H1 (cell line): ENCODE data around the gene TSPAN9. TPM values are rescaled to one million over a fixed set of nuclear protein-coding genes. Genes with fewer than 3 reads are reported as not detected.

Experiments used
- CTCF ChIA-PET: fragments of 300-600 bp; sonication (Branson Sonifier 250); formaldehyde crosslinking; loops from one replicate; lab custom pipeline; 2021; ENCODE audit not compliant: partially characterized antibody; lab: Charles Lee
- POLR2A ChIA-PET: fragments of 300-600 bp; sonication (Branson Sonifier 250); formaldehyde crosslinking; loops from one replicate; lab custom pipeline; 2021; ENCODE audit warnings: inconsistent platforms; ENCODE audit not compliant: partially characterized antibody; lab: Charles Lee
- DNase-seq, 2 experiments: peaks; one replicate each; pipeline versions ENCODE4 v3.0.0 to v3.0.0-alpha.2; 2010 to 2022; ENCODE audit warnings: low spot score in 2 of 2, low read depth in 1 of 2, mixed read lengths in 1 of 2
- FAIRE-seq: peaks from 2 replicates; lab custom pipeline; 2011; peaks lifted over from hg19 to GRCh38; lab: Jason Lieb, UNC
- H2AFZ ChIP-seq: 2 replicates; pipeline ENCODE4 v1.8.1; 2012; ENCODE audit warnings: low read length, inconsistent platforms
- H2AK5ac ChIP-seq: 2 replicates; pipeline ENCODE4 v1.6.1; 2013; ENCODE audit warnings: low read depth, low read length
- H2BK120ac ChIP-seq: replicated peaks from 2 replicates; pipeline ENCODE3; 2013; ENCODE audit warnings: low read depth, low read length, inconsistent platforms
- H2BK12ac ChIP-seq: 2 replicates; pipeline ENCODE4 v1.6.1; 2013; ENCODE audit warnings: low read depth, low read length
- H2BK15ac ChIP-seq: 2 replicates; pipeline ENCODE4 v1.6.1; 2013; ENCODE audit warnings: low read length
- H2BK20ac ChIP-seq: 2 replicates; pipeline ENCODE4 v1.6.1; 2013; ENCODE audit warnings: low read length
- H2BK5ac ChIP-seq: 2 replicates; pipeline ENCODE4 v1.6.1; 2013; ENCODE audit warnings: low read depth, low read length
- H3K14ac ChIP-seq: 2 replicates; pipeline ENCODE4 v1.6.1; 2013; ENCODE audit warnings: inconsistent platforms; ENCODE audit not compliant: insufficient read length
- H3K18ac ChIP-seq: 2 replicates; pipeline ENCODE4 v1.6.1; 2013; ENCODE audit warnings: low read length; ENCODE audit errors: extremely low read depth
- H3K23ac ChIP-seq: 2 replicates; pipeline ENCODE4 v1.6.1; 2013; ENCODE audit warnings: inconsistent platforms; ENCODE audit not compliant: insufficient read length
- H3K23me2 ChIP-seq: 2 replicates; pipeline ENCODE4 v1.6.1; 2013; ENCODE audit warnings: low read depth, low read length
- H3K27ac ChIP-seq: 2 replicates; pipeline ENCODE4 v1.6.1; 2011; ENCODE audit warnings: low read depth, low read length, inconsistent platforms
- H3K27me3 ChIP-seq, 4 experiments: replicated peaks in 1 of 4; 1 replicate in 1 of 4; 2 replicates in 3 of 4; pipeline versions ENCODE4 v1.6.1 to v1.8.1; 2011 to 2013; ENCODE audit warnings: low read length in 3 of 4, mild to moderate bottlenecking in 3 of 4, inconsistent platforms in 2 of 4, mixed read lengths in 2 of 4, moderate library complexity in 1 of 4; ENCODE audit not compliant: control insufficient read depth in 3 of 4, insufficient read depth in 3 of 4; ENCODE audit errors: extremely low read depth in 1 of 4
- H3K36me3 ChIP-seq, 4 experiments: 2 replicates each; pipeline versions ENCODE4 v1.6.1 to v1.8.1; 2011 to 2013; ENCODE audit warnings: mild to moderate bottlenecking in 4 of 4, low read length in 3 of 4, moderate library complexity in 2 of 4, control low read depth in 1 of 4, inconsistent platforms in 1 of 4; ENCODE audit not compliant: insufficient read depth in 4 of 4, control insufficient read depth in 2 of 4
- H3K4ac ChIP-seq: replicated peaks from 2 replicates; pipeline ENCODE3; 2013; ENCODE audit warnings: low read length, low read depth, mixed read lengths, inconsistent platforms; ENCODE audit not compliant: insufficient read length
- H3K4me1 ChIP-seq, 4 experiments: replicated peaks in 1 of 4; 1 replicate in 1 of 4; 2 replicates in 3 of 4; pipeline versions ENCODE4 v1.6.1 to v1.8.1; 2011 to 2013; ENCODE audit warnings: low read length in 3 of 4, inconsistent platforms in 2 of 4, mixed read lengths in 1 of 4; ENCODE audit not compliant: insufficient read depth in 4 of 4, control insufficient read depth in 3 of 4
- H3K4me2 ChIP-seq, 2 experiments: 2 replicates each; pipeline versions ENCODE4 v1.6.1 to v1.8.1; 2011 to 2013; ENCODE audit warnings: low read depth in 2 of 2, low read length in 2 of 2, control low read depth in 1 of 2, inconsistent platforms in 1 of 2, mild to moderate bottlenecking in 1 of 2; ENCODE audit not compliant: insufficient read depth in 1 of 2
- H3K4me3 ChIP-seq, 4 experiments: fragments of 200-600, 300-600 bp in 1 of 4; sonication (generic), shearing (Covaris generic), sonication (Bioruptor Twin) in 1 of 4; 2 replicates each; pipeline versions ENCODE4 v1.5.1 to v1.8.1; 2011 to 2016; ENCODE audit warnings: low read length in 4 of 4, low read depth in 3 of 4, control low read depth in 2 of 4, inconsistent platforms in 2 of 4, mild to moderate bottlenecking in 2 of 4, mixed read lengths in 1 of 4, moderate library complexity in 1 of 4; ENCODE audit not compliant: insufficient read depth in 2 of 4; ENCODE audit errors: extremely low read depth in 1 of 4
- H3K56ac ChIP-seq: replicated peaks from 2 replicates; pipeline ENCODE3; 2013; ENCODE audit warnings: low read depth, mild to moderate bottlenecking, mixed read lengths, low read length, inconsistent platforms; ENCODE audit not compliant: insufficient read length
- H3K79me1 ChIP-seq: 2 replicates; pipeline ENCODE4 v1.6.1; 2013; ENCODE audit warnings: low read depth, low read length, control low read depth
- H3K79me2 ChIP-seq, 2 experiments: 2 replicates each; pipeline versions ENCODE4 v1.6.1 to v1.8.1; 2012 to 2013; ENCODE audit warnings: low read length in 2 of 2, mild to moderate bottlenecking in 2 of 2, inconsistent platforms in 1 of 2; ENCODE audit not compliant: insufficient read depth in 2 of 2, control insufficient read depth in 1 of 2
- H3K9ac ChIP-seq, 4 experiments: replicated peaks in 1 of 4; 1 replicate in 1 of 4; 2 replicates in 3 of 4; pipeline versions ENCODE4 v1.6.1 to v1.8.1; 2011 to 2013; ENCODE audit warnings: low read depth in 3 of 4, low read length in 3 of 4, control low read depth in 2 of 4, mild to moderate bottlenecking in 2 of 4, moderate library complexity in 2 of 4, inconsistent platforms in 1 of 4; ENCODE audit errors: extremely low read depth in 1 of 4
- H3K9me3 ChIP-seq, 2 experiments: 2 replicates each; pipeline versions ENCODE4 v1.6.1 to v1.8.1; 2012 to 2013; ENCODE audit warnings: mild to moderate bottlenecking in 2 of 2, moderate library complexity in 2 of 2, control low read depth in 1 of 2, inconsistent platforms in 1 of 2, low read depth in 1 of 2, low read length in 1 of 2, mixed read lengths in 1 of 2; ENCODE audit not compliant: insufficient read depth in 2 of 2
- H4K20me1 ChIP-seq, 2 experiments: replicated peaks in 1 of 2; 2 replicates each; pipeline versions ENCODE3 to v1.8.1; 2011 to 2013; ENCODE audit warnings: inconsistent platforms in 2 of 2, low read length in 2 of 2, mild to moderate bottlenecking in 1 of 2; ENCODE audit not compliant: insufficient read depth in 2 of 2, control insufficient read depth in 1 of 2
- H4K5ac ChIP-seq: 2 replicates; pipeline ENCODE4 v1.6.1; 2013; ENCODE audit warnings: low read length, low read depth, mixed read lengths, inconsistent platforms; ENCODE audit not compliant: insufficient read length
- H4K8ac ChIP-seq: 2 replicates; pipeline ENCODE4 v1.8.0; 2013; ENCODE audit warnings: mild to moderate bottlenecking, moderate library complexity, low read length, inconsistent platforms; ENCODE audit not compliant: insufficient read depth; ENCODE audit errors: extremely low read depth
- H4K91ac ChIP-seq: replicated peaks from 2 replicates; pipeline ENCODE3; 2013; ENCODE audit warnings: low read length, mixed read lengths, inconsistent platforms; ENCODE audit not compliant: insufficient read length
- BCL11A ChIP-seq, 2 experiments: IDR thresholded peaks; one replicate each; pipeline ENCODE4 v1.6.1; 2011; ENCODE audit warnings: low read depth in 2 of 2, low read length in 2 of 2, mild to moderate bottlenecking in 2 of 2
- CEBPB ChIP-seq: IDR thresholded peaks from 2 replicates; pipeline ENCODE4 v1.6.1; 2012; ENCODE audit warnings: low read depth, low read length
- CTBP2 ChIP-seq: IDR thresholded peaks from 2 replicates; pipeline ENCODE4 v1.7.0; 2011; ENCODE audit warnings: borderline replicate concordance, mild to moderate bottlenecking, moderate library complexity, mixed read lengths, low read length; ENCODE audit not compliant: insufficient read depth, insufficient read length
- EP300 ChIP-seq, 2 experiments: IDR thresholded peaks; 1 replicate in 1 of 2; 2 replicates in 1 of 2; pipeline ENCODE4 v1.6.1; 2011 to 2012; ENCODE audit warnings: low read depth in 2 of 2, low read length in 2 of 2, mild to moderate bottlenecking in 2 of 2, borderline replicate concordance in 1 of 2, inconsistent platforms in 1 of 2, moderate library complexity in 1 of 2
- GTF2F1 ChIP-seq: IDR thresholded peaks from 2 replicates; pipeline ENCODE4 v1.6.1; 2012; ENCODE audit warnings: low read depth, low read length, improper control_type of control experiment, borderline replicate concordance
- KDM4A ChIP-seq: IDR thresholded peaks from one replicate; pipeline ENCODE4 v1.7.1; 2012; ENCODE audit warnings: low read depth, mild to moderate bottlenecking, moderate library complexity, low read length, inconsistent platforms; ENCODE audit not compliant: severe bottlenecking
- POLR2AphosphoS5 ChIP-seq: IDR thresholded peaks from 2 replicates; pipeline ENCODE4 v1.6.1; 2011; ENCODE audit warnings: low read depth, low read length
- RNF2 ChIP-seq: fragments of 200-900, 300-1000 bp; sonication (generic); IDR thresholded peaks from 2 replicates; pipeline ENCODE4 v1.7.1; 2016; ENCODE audit warnings: borderline replicate concordance, low read depth, mild to moderate bottlenecking, antibody characterized with exemption, low read length; ENCODE audit not compliant: poor library complexity, severe bottlenecking; ENCODE audit errors: missing control alignments
- RXRA ChIP-seq: IDR thresholded peaks from 2 replicates; pipeline ENCODE4 v1.6.1; 2011; ENCODE audit warnings: low read depth, mild to moderate bottlenecking, low read length, moderate library complexity; ENCODE audit not compliant: insufficient read depth
- SAP30 ChIP-seq: fragments of 300-600 bp; sonication (generic); IDR thresholded peaks from 2 replicates; pipeline ENCODE4 v1.7.1; 2012; ENCODE audit warnings: low read length, moderate library complexity, mild to moderate bottlenecking, inconsistent platforms; ENCODE audit not compliant: insufficient read depth, insufficient replicate concordance
- TCF12 ChIP-seq: IDR thresholded peaks from 2 replicates; pipeline ENCODE4 v1.6.1; 2011; ENCODE audit warnings: low read depth, mild to moderate bottlenecking, low read length
- WGBS, 2 experiments: shearing (Covaris generic) in 1 of 2; methylation state at CpG; one replicate each; pipeline versions ENCODE4 v1.1.6 to v1.1.7; 2013 to 2015; ENCODE audit warnings: low lambda C conversion rate in 2 of 2, mixed read lengths in 2 of 2, inconsistent platforms in 1 of 2, low coverage in 1 of 2, missing lambda C conversion rate in 1 of 2; ENCODE audit not compliant: insufficient replicate concordance in 2 of 2, insufficient coverage in 1 of 2, insufficient read length in 1 of 2; ENCODE audit errors: extremely low coverage in 1 of 2, missing lambda C conversion rate in 1 of 2; 5-methylcytosine and 5-hydroxymethylcytosine counted together
- polyA plus RNA-seq, 7 experiments: library from polyadenylated mRNA; depleted of rRNA in 3 of 7; stranded (reverse) in 5 of 7; unstranded in 2 of 7; fragments of >200 nt in 5 of 7; fragments of 200-250 nt in 2 of 7; gene quantifications; 1 replicate in 5 of 7; 2 replicates in 1 of 7; 4 replicates in 1 of 7; pipeline versions ENCODE4 v1.2.1 to v1.2.3, GENCODE V29; 2011 to 2013; ENCODE audit warnings: missing spikeins in 2 of 7, mixed read lengths in 2 of 7
- total RNA-seq: library from RNA; stranded (reverse); fragmentation: NEBNext Ultra II Directional; extraction: Animal tissue kit (Norgen Biotek cat#: 25700); gene quantifications from 2 replicates; pipeline ENCODE4 v1.2.1, GENCODE V29; 2021

The TSPAN9 gene
- total and polyA plus RNA-seq, 2 of the 8 experiments (the other 6 are each of a cell fraction or from before 2014, with no cell fraction given), result 11.5 to 29.1 TPM

- TF ChIP-seq RNF2, result no peak
- no peak for TF ChIP-seq BCL11A (IDR thresholded peaks at IDR 0.05; ENCODE audit: low read depth in 2 of 2, low read length in 2 of 2)
- no peak for TF ChIP-seq POLR2AphosphoS5
- TF ChIP-seq GTF2F1, result no peak
- TF ChIP-seq RXRA, result no peak
- no peak for TF ChIP-seq TCF12
- TF ChIP-seq SAP30, result no peak
- TF ChIP-seq CEBPB, result no peak
- no peak for TF ChIP-seq KDM4A
- no peak for TF ChIP-seq CTBP2
- TF ChIP-seq EP300 (IDR thresholded peaks at IDR 0.05; ENCODE audit: borderline replicate concordance in 1 of 2, low read depth in 2 of 2, low read length in 2 of 2), result no peak
- no peak overlapping the region for H2AFZ ChIP-seq
- H3K56ac ChIP-seq, result no peak overlapping the region
- H3K4me3 ChIP-seq, result no peak overlapping the region
- WGBS, 2 experiments, result 78% methylated on average over 7 of the region's 7 CpGs; no CpG with 5 or more reads in 1 of the 2 experiments
- no peak overlapping the region for H3K4ac ChIP-seq
- H3K18ac ChIP-seq, result no peak overlapping the region
- H3K79me1 ChIP-seq, result no peaks in the 10 kb centered on the region
- DNase-seq, result no peak
- no peak overlapping the region for H2BK120ac ChIP-seq
- H2BK15ac ChIP-seq, result no peak overlapping the region
- H4K5ac ChIP-seq, result no peak overlapping the region
- H2BK5ac ChIP-seq, result no peak overlapping the region
- ChIA-PET POLR2A (no interaction called here), CTCF (interaction anchor here (0.8 to 16.9 kb wide), 3 partner anchors 14 to 220 kb away, joined by 3 to 361 read pairs (median 66); no protein-coding TSS in a partner anchor)
- H3K27me3 ChIP-seq, result no peaks in the 10 kb centered on the region
- no peaks in the 10 kb centered on the region for H3K23me2 ChIP-seq
- no peak overlapping the region for H2AK5ac ChIP-seq
- 0 out of 2 replicates have a peak overlapping the region, but pooled peaks have one; percentile 72 for H2BK20ac ChIP-seq
- peaks cover 0 to 14% (median 10%) of the 10 kb centered on the region in 4 experiments; a peak in 5 of 7 replicates for H3K4me1 ChIP-seq
- FAIRE-seq, result no peak
- H3K36me3 ChIP-seq, result no peaks in the 10 kb centered on the region
- H3K14ac ChIP-seq, result no peak overlapping the region
- H3K4me2 ChIP-seq, result no peak overlapping the region
- no peak overlapping the region for H3K23ac ChIP-seq
- no peak overlapping the region for H4K91ac ChIP-seq
- H3K79me2 ChIP-seq, result no peaks in the 10 kb centered on the region
- H3K27ac ChIP-seq, result no peak overlapping the region
- H3K9ac ChIP-seq, result no peak overlapping the region
- no peak overlapping the region for H2BK12ac ChIP-seq
- H3K9me3 ChIP-seq, result no peaks in the 10 kb centered on the region
- H4K8ac ChIP-seq, result no peak overlapping the region
- no peaks in the 10 kb centered on the region for H4K20me1 ChIP-seq
Observed at GRCh38 chr12:3285570-3285969, 208.4 kb downstream of the TSPAN9 start.
